ENCODE data around the gene COL1A1. TPM values are rescaled to one million over a fixed set of nuclear protein-coding genes. Genes with fewer than 3 reads are reported as not detected.

Gene COL1A1
- total RNA-seq, 2 donors from 2014 or later, result 33.5 to 91.9 TPM

DNA sequence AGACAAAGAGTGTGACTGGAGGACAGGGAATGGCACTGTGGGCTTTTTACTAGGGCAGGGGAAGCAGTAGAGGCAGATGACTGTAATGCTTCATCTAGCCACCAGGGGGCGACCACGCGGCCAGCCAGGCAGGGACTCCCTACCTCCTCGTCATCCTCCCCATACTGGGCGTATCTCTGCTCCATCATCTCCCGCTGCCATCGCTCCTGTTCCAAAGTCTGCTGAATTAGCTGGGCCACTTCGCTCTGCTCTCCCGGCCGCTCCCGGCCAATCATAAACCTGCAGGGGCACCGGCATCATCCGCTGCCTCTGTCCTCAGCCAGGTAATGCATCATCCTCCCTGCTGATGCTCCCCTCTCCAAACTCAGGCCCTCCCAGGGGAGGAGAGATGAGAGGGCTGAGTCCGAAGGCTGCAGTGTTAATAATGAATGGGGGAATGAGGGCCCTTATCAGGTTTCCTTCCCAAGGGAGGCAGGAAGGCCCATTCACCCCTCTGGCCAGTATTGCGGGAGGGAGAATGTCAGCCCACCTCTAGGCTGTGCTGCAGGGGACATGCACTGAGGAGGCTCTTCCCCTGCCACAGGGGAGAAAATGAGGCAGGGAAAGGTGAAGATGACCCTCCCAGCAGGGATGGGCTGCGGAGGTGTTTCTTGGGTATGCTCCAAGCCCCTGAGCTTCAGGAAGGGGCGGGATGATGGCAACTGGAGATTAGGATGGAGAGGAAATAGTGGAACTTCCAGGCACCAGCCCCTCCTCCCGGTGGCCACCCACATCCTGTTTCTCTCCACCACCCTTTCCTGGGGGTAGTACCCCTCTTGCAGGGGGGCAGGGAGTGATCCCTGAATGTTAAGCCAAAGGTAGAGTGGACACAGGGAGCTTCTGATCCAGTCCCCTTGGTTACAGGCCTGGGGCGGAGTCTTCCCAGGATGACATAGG, 61.2 kb downstream of the COL1A1 start:
- ATAC-seq (peak; percentile 86), DNase-seq (peak; percentile 76 to 82)
- intact Hi-C loops (cut with DNase I, micrococcal nuclease), result no loop called here

DNA sequence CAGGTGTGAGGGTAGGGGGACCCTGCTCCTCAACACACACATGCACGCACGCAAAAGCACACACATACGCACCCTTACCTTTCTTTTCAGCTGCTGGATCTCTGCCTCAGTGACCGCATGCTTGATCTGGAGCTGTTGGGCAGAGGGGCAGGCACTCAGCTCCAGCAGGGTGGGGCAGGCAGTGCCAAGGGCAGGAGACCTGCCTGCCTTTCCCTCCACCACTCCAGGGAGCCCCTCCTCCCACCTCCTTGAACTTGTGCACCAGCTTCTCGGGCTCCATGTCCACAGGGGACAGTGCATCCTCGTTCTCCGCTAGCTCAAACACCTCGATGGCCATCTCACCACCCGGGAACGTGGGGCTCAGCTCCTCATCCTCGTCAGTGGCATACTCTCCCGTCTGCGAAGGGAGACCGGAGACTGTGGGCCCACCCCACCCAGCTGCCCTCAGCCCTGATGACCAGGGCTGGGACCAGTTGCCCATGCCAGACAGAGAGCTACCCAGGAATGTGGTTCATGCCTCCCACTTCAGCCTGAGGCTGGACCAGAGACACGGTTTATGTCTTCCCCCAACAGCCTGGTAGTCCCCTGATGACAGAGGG, 62.1 kb downstream of the COL1A1 start:
- DNase-seq (no peak), ATAC-seq (no peak)
- intact Hi-C loops (cut with DNase I, micrococcal nuclease), result no loop called here

DNA sequence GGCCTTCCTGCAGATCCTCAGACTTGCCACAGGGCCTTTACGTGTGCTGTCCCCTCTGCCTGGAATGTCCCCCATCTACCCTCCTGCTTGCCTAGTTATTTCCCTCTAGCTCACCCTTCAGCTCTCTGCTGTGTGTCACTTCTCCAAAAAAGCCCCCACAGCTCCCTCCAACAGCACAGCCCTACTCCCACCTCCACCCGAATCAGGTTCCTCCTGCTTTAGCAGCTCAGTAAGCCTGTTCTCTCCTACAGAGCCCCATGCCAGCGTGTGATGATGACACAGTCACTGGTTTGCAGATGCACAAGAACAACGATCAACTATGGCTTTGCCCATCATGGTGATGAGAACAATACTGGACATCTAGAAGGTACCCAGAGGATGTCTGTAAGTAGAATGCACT, 64.4 kb downstream of the COL1A1 start:
- DNase-seq (no peak), ATAC-seq (no peak)
- intact Hi-C loops (cut with DNase I, micrococcal nuclease), result no loop called here

DNA sequence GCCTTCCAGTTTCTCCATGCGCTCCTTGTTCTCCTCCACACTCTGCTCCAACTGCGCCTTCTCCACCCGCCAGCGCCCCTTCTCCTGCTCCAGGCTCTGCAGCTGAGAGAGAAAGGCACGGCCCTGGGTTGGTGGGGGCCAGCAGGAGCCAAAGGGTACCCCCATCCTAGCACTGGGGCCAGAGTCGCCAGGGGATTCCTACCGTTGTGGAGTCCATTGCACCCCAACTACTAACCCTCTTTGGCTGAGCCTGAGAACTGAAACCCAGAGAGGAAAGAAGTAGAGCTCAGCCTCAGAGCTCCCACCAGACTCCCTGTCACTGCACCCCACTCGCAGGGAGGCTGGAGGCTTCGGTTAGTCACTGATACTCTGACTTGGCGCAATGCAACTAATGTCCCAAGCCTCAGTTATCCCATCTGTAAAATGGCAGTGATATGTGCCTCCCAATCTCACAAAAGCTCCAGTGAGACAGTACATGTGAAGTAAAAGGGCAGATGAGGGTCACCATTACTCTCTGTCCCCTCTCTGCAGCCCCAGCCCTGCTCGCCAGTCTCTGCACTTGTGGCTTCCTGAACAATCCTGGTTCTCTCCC, 65.2 kb downstream of the COL1A1 start:
- ATAC-seq, result no peak

DNA sequence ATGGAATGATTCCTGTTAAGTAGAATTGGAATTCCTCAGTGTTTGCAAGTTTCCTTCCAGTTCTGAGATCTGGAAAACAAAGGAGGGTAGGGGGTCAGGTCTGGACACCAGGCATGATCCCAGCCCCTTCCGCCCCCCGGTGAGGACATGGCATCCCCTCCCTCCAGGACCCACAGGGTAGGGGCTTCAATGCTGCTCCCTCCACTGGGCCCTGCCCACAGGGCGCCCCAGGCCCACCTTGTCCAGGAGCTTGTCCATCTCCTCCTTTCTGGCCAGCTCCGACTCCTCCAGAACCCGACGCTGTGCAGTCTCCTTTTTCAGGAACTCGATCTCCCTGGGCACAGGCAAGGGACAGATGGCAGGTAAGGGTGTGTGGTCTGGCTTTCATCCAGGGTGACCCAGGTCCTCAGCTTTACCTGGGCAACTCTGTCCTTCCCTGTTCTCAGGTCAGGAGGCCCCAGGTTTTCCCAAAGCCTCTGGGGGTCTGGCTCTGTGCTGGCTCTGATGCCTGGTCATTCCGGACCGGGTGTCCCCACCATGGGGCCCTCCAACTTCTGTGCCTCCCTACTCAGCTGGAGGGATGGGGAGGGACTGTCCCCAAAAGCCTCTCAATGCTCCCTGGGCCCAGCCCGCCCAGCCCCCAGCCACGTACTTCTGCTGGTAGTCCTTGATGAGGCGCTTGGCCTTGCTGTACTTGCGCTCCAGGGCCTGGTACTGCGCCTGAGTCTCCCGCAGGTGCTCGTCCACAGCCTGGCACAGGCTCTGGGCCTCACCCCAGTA, 65.9 kb downstream of the COL1A1 start:
- intact Hi-C loops (cut with DNase I, micrococcal nuclease), result no loop called here
- no peak for DNase-seq
- ATAC-seq, result no peak

More for the DNA sequence above, 65.2 kb downstream of the COL1A1 start:
- intact Hi-C loops (cut with DNase I, micrococcal nuclease), result no loop called here
- DNase-seq, result no peak

DNA sequence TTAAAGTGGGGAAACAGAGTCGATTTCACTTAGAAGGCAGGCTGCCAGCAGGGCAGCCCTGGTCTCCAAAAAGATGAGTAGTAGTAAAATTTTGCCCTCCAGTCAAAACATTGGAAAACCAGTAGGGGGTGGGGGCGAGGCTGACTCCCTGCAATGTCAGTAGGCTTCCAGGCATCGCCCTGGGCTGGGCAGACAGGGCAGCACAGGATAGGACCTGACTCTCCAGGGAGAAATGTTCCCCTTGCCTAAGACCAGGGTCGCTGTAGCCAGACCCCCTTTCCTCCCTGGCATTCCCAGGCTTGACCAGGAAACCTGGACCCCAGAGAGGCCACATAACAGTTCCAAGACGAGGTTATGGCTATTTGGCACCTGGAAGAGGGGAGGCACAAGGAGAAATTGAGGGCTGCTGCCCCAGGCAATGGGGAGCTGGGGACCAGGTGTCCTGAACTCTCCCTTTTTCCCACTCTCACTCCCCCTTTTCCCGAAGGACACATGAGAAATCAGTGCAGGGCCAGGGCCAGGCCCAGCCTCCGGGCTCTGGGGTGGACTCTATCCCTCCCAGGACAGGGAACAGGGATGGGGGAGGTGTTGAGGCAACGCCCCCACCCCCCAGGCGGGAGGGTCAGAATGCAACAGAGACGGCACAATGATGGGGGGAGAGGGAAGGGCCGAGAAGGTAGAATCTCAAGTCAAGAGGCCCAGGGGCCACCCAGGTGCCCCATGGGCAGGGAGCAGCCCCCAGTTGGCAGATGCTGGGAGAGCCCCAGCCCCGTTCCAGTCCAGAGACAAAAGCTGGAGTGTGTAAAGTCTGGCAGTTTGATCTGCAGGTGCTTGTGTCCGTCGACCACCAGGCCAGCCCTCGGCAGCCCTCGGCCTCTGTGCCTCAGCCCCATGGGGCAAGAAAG, 67.0 kb downstream of the COL1A1 start:
- ATAC-seq, result no peak
- intact Hi-C loops (cut with DNase I, micrococcal nuclease), result no loop called here
- DNase-seq, result peak in 1 of 2 donors; percentile 19

DNA sequence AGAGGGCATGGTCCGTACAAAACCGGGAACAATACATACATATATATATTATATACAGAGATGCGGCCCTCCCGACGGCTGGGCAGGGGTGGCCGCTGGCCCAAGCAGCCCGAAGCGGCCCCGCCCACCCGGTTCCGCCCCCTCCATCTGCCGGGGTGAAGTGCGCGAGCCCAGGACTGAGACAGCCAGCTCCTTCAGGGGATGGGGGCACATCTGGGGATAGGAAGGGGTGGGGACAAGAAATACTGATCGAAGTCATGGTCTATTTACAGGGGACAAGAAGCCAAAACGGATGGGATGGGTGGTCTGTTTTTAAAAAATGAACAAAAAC, 67.7 kb downstream of the COL1A1 start:
- no peak for ATAC-seq
- intact Hi-C loops (cut with DNase I, micrococcal nuclease), result no loop called here
- DNase-seq, result peak in 1 of 2 donors; percentile 20

Other genes with a start within 250 kb of the COL1A1 start
- under 1 TPM in 1 of 2 donors, not detected in 1; 0.20 TPM for gene DLX4, start 232.4 kb downstream of the COL1A1 start, total RNA-seq
- gene DLX3, start 206.4 kb downstream of the COL1A1 start, total RNA-seq, result not detected
- 100 to 1,000 TPM; 130 to 170 TPM for gene ITGA3, start 145.5 kb downstream of the COL1A1 start, total RNA-seq
- 10 to 100 TPM; 59.5 to 71.4 TPM for gene PDK2, start 106.3 kb downstream of the COL1A1 start, total RNA-seq
- gene SAMD14, start 71.5 kb downstream of the COL1A1 start, total RNA-seq, result under 1 TPM; 0.70 to 0.92 TPM
- gene PPP1R9B, start 51.0 kb downstream of the COL1A1 start, total RNA-seq, result 10 to 100 TPM; 30.6 to 34.3 TPM
- gene SGCA, start 35.6 kb downstream of the COL1A1 start, total RNA-seq, result 1 to 10 TPM in 1 of 2 donors, under 1 TPM in 1; 0.31 to 4.7 TPM
- 1 to 10 TPM; 3.4 to 9.4 TPM for gene TMEM92, start 72.8 kb upstream of the COL1A1 start, total RNA-seq
- 10 to 100 TPM; 18.1 to 20.2 TPM for gene XYLT2, start 144.5 kb upstream of the COL1A1 start, total RNA-seq
- 10 to 100 TPM; 73.4 to 85.4 TPM for gene MRPL27, start 171.6 kb upstream of the COL1A1 start, total RNA-seq
- 1 to 10 TPM in 1 of 2 donors, under 1 TPM in 1; 0.61 to 1.9 TPM for gene EME1, start 171.6 kb upstream of the COL1A1 start, total RNA-seq
- gene LRRC59, start 195.9 kb upstream of the COL1A1 start, total RNA-seq, result 100 to 1,000 TPM; 113 to 155 TPM
- 100 to 1,000 TPM; 146 to 150 TPM for gene ACSF2, start 224.6 kb upstream of the COL1A1 start, total RNA-seq

Measured in left colon (tissue), 2 donors.